IPS-20b (cell line): ENCODE measurements around the gene SMIM38.
"Not testable (repeated sequence)": the region's sequence is repeated elsewhere in the genome, so short reads cannot be mapped to it uniquely, and the experiment has no call there.

Experiments used
- H3K27ac ChIP-seq: one replicate; pipeline ENCODE4 v1.5.1; 2013; ENCODE audit warnings: low read length
- H3K27me3 ChIP-seq: 2 replicates; pipeline ENCODE4 v1.6.1; 2013; ENCODE audit warnings: mild to moderate bottlenecking, low read length, inconsistent platforms; ENCODE audit not compliant: insufficient read depth
- H3K36me3 ChIP-seq: 2 replicates; pipeline ENCODE4 v1.6.1; 2013; ENCODE audit warnings: low read depth, mild to moderate bottlenecking, inconsistent platforms, low read length, moderate library complexity; ENCODE audit not compliant: insufficient read depth
- H3K4me1 ChIP-seq: 2 replicates; pipeline ENCODE4 v1.6.1; 2013; ENCODE audit warnings: mild to moderate bottlenecking, control low read depth, inconsistent platforms, low read length, moderate library complexity; ENCODE audit not compliant: insufficient read depth
- H3K4me3 ChIP-seq: 2 replicates; pipeline ENCODE4 v1.5.1; 2013; ENCODE audit warnings: mild to moderate bottlenecking, low read length, inconsistent platforms
- H3K9ac ChIP-seq: 2 replicates; pipeline ENCODE4 v1.6.1; 2013; ENCODE audit warnings: low read depth, mild to moderate bottlenecking, inconsistent platforms, low read length, moderate library complexity
- H3K9me3 ChIP-seq: 2 replicates; pipeline ENCODE4 v1.6.1; 2013; ENCODE audit warnings: mild to moderate bottlenecking, low read depth, low read length, inconsistent platforms; ENCODE audit not compliant: insufficient read depth

Gene SMIM38

DNA sequence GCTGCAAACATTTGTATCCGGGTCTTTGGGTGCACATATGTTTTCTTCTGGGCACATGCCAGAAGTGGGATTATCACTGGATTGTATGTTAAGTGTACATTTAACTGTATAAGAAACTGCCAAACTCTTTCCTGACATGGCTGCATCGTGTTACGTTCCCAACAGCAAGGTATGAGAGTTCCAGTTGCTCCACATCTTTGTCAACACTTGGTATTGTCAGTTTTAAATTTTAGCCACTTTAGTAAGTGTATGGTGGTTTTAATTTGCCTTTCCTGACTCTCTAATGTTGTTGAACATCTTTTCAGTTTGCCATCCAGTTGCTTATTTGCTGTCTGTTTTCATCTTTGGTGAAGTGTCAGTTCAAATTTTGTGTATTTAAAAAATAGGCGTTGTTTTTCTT, 22.5 kb upstream of the SMIM38 start:
- H3K36me3 ChIP-seq = no peaks in the 10 kb centered on the region
- no peak overlapping the region for H3K4me3 ChIP-seq
- H3K27me3 ChIP-seq = no peaks in the 10 kb centered on the region
- peaks cover 8% of the 10 kb centered on the region for H3K9me3 ChIP-seq
- H3K4me1 ChIP-seq = no peaks in the 10 kb centered on the region
- no peak overlapping the region for H3K9ac ChIP-seq
- H3K27ac ChIP-seq = no peak overlapping the region

DNA sequence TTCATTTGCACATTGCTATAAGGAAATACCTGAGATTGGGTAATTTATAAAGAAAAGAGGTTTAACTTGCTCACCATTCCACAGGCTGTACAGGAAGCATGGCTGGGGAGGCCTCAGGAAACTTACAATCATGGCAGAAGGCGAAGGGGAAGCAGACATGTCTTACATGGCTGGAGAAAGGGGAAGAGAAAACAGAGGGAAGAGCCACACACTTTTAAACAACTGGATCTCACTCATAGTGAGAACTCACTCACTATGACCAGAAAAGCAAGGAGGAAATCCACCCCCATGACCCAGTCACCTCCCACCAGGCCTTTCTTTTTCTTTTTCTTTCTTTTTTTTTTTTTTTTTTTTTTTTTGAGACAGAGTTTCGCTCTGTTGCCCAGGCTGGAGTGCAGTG, 21.6 kb upstream of the SMIM38 start:
- H3K36me3 ChIP-seq, H3K4me3 ChIP-seq, H3K27me3 ChIP-seq, H3K4me1 ChIP-seq, H3K9ac ChIP-seq, H3K27ac ChIP-seq, H3K9me3 ChIP-seq: not testable (repeated sequence)

DNA sequence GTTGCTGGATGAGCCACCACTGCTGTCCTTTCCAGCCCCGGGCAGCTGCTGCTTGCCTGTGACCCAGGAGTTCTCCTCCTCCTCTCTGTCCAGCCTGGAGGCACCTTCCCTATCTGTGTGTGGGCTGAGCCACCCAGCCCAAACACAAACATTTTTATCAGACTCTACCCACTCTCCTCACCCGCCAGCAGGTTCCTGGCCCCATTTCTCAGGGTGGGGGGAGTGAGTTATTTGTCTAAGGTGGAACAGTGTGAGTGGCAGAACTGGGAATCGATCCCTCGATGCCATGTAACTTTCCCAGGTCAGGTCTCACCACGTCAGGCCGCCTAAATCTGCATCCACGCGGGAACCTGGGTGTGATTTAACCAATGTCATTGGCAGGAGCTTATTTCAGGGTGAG, 20.8 kb upstream of the SMIM38 start:
- H3K9ac ChIP-seq = no peak overlapping the region
- H3K4me3 ChIP-seq = no peak overlapping the region
- H3K27ac ChIP-seq = no peak overlapping the region
- no peaks in the 10 kb centered on the region for H3K27me3 ChIP-seq
- H3K4me1 ChIP-seq = no peaks in the 10 kb centered on the region
- peaks cover 8% of the 10 kb centered on the region for H3K9me3 ChIP-seq
- H3K36me3 ChIP-seq = no peaks in the 10 kb centered on the region

DNA sequence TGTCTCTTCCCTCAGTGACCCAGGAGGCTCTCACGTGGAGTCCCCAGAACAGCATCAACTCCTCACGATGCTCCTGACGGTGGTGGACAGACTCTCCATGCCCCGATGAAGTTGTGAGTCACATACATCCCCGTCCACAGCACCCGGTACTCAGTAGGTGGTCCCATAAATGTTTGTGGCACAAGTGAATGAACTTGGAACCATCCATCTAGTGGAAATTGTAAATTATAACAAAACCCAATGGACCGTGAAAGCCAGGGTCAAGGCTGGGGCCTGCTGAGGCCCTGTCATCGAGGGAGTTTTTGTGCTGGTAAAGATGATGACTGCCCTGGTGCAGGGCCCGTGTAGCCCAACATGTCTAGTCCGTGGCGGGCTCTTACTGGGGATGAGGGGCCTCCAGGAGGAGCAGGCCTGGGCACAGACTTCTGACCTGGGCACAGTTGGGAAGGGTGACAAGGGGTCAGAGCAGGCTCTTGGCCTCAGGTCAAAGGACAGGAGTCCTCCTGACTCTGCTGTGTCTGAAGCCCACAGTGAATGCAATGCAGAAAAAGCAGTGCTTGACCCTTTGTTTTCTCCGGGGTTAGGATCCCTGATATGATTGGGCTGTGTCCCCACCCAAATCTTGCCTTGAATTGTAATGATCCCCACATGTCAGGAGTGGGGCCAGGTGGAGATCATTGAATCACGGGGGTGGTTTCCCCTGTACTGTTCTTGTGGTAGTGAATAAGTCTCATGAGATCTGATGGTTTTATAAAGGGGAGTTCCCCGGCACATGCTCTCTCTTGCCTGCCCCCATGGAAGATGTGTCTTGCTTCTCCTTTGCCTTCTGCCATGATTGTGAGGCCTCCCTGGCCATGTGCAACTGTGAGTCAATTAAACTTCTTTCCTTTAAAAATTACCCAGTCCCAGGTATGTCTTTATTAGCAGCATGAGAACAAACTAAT, 20.0 kb upstream of the SMIM38 start:
- no peaks in the 10 kb centered on the region for H3K27me3 ChIP-seq
- H3K9me3 ChIP-seq = peaks cover 8% of the 10 kb centered on the region
- no peaks in the 10 kb centered on the region for H3K4me1 ChIP-seq
- H3K9ac ChIP-seq = no peak overlapping the region
- H3K27ac ChIP-seq = no peak overlapping the region
- H3K36me3 ChIP-seq = no peaks in the 10 kb centered on the region
- H3K4me3 ChIP-seq = no peak overlapping the region

DNA sequence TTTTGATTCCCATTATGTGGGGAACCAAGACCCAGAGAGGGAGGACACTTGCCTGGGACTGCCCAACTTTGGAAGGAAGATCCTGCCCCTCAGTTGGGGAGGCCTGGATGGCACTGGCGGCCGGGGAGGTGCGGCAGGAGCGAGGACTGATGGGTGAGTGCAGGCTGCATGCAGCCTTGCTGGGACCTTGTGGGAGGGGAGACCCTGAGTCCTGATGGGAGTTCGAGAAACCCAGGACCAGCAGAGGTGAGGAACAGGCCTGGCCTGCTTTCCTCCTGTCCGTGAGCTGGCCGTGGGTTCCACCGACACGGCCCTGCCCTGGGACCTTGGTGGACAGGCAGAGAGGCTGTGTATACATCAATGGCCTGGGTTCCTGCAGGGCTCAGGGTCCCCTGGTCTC, 19.3 kb upstream of the SMIM38 start:
- peaks cover 8% of the 10 kb centered on the region for H3K9me3 ChIP-seq
- H3K4me1 ChIP-seq = no peaks in the 10 kb centered on the region
- no peak overlapping the region for H3K9ac ChIP-seq
- H3K27me3 ChIP-seq = no peaks in the 10 kb centered on the region
- H3K4me3 ChIP-seq = no peak overlapping the region
- H3K36me3 ChIP-seq = no peaks in the 10 kb centered on the region
- no peak overlapping the region for H3K27ac ChIP-seq

DNA sequence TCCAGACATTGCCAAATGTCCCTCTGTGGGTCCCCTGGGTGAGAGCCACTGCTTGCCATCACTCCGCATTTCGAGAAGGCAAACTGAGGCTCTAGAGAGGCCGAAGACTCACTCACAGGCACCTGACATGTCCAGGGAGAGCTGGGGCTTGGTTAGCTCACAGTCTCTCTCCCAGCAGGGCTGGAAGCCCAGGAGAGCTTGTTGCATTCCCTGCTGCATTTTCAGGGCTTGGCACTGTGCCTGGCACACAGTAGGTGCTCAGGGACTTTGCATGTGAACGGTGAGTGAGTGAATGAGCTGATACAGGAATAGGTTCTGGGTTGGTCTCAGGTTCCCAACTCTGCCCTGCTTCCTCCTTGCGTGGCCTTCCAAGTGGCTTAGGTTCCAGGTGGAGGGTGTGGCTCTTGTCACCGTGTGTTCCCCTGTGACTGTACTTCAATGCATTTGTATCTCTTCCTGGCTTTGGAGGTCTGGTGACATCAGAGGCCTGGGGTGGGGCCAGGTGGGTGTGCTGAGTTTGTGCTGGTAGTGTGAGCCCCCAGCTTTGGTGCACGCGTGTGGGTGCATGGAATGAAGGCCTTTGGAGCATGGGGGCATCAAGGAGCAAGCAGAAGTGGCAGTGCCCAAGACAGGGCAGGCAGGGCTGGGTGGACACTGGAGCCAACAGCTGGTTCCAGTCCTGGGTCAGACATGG, 18.4 kb upstream of the SMIM38 start:
- Histone ChIP-seq H3K4me1 (no peaks in the 10 kb centered on the region), H3K9me3 (peaks cover 8% of the 10 kb centered on the region), H3K27ac (no peak overlapping the region), H3K9ac (no peak overlapping the region), H3K4me3 (no peak overlapping the region), H3K36me3 (no peaks in the 10 kb centered on the region), H3K27me3 (no peaks in the 10 kb centered on the region)

DNA sequence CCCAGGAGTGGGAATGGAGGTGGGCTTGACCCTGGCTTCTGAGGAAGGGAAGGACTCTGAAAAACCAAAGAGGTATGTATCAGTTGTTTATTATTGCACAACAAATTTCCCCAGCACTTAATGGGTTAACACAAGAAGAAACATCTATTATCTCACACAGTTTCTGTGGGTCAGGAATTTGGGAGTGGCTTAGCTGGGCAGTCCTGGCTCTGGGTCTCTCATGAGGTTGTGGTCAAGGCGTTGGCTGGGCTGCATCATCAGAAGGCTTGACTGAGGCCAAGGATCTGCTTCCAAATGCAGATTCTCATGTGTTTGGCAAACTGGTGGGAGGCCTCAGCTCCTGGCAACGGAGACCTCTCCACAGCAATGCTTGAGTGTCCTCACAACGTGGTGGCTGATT, 17.5 kb upstream of the SMIM38 start:
- Histone ChIP-seq H3K27ac (no peak overlapping the region), H3K9ac (no peak overlapping the region), H3K9me3 (peaks cover 3% of the 10 kb centered on the region), H3K36me3 (no peaks in the 10 kb centered on the region), H3K4me1 (no peaks in the 10 kb centered on the region), H3K4me3 (no peak overlapping the region), H3K27me3 (no peaks in the 10 kb centered on the region)

DNA sequence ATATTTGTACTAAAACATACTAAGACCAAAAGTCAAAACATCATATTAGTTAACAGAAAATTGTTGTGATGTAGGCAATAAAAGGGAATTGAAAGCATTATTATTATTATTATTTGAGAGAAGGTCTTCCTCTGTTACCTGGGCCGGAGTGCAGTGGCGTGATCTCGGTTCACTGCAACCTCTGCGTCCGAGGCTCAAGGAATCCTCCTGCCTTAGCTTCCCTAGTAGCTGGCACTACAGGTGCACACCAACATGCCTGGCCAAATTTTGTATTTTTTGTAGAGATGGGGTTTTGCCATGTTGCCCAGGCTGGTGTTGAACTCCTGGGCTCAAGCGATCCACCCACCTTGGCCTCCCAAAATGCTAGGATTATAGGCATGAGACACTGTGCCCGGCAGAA, 15.6 kb upstream of the SMIM38 start:
- not testable (repeated sequence) for H3K27ac ChIP-seq, H3K36me3 ChIP-seq, H3K27me3 ChIP-seq, H3K9ac ChIP-seq, H3K9me3 ChIP-seq, H3K4me3 ChIP-seq, H3K4me1 ChIP-seq

DNA sequence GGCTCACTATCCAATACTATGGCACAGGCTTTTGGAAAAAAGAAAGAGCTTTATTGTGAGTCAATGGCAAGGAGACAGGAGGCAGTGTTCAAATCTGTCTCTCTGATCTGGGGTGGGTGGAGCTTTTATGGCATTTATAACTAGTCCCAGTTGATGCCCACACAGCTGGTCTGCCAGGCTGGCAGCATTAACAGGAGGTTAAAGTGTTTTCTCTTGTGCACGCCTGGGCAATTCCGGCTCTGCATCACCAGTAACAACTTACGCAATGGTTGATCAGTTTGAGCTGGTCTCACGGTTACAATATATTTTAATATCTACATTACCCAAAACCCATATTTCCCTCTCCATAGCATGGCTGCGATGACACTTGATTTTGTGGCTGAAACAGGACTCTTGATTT, 15.1 kb upstream of the SMIM38 start:
- Histone ChIP-seq H3K36me3 (no peaks in the 10 kb centered on the region), H3K27ac (no peak overlapping the region), H3K4me3 (no peak overlapping the region), H3K9me3 (no peaks in the 10 kb centered on the region), H3K4me1 (no peaks in the 10 kb centered on the region), H3K9ac (no peak overlapping the region), H3K27me3 (no peaks in the 10 kb centered on the region)

DNA sequence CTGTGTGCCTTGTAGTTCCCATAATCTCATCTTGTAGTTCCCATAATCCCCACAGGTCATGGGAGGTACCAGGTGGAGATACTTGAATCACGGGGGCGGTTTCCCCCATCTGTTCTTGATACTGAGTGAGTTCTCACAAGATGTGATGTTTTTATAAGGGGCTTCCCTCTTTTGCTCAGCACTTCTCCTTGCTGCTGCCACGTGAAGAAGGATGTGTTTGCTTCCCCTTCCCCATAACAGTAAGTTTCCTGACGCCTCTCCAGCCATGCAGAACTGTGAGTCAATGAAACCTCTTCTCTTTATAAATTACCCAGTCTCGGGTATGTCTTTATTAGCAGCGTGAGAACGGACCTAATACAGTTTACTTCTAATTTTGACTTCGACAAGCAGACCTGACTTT, 14.0 kb upstream of the SMIM38 start:
- Histone ChIP-seq H3K9ac (no peak overlapping the region), H3K4me1 (no peaks in the 10 kb centered on the region)

DNA sequence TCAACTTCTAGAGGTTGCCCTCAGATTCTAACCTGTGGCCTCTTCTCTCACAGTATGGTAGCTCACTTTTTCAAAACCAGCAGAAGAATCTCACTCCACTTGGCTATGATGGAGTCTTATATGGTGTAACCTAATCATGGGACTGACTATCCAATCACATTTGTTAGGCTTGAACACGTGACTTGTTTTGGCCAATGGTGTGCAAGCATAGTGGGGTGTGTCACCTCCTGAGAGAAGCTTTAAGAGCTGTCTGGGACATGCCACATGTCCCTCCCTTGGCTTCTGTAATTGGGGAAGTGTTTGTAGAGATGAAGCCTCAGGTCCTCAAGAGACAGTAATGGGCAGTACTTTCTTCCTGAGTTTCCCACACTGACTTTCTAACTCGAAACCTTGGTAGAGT, 12.8 kb upstream of the SMIM38 start:
- H3K4me3 ChIP-seq = no peak overlapping the region
- no peak overlapping the region for H3K9ac ChIP-seq
- no peaks in the 10 kb centered on the region for H3K36me3 ChIP-seq
- no peaks in the 10 kb centered on the region for H3K27me3 ChIP-seq
- no peak overlapping the region for H3K27ac ChIP-seq
- H3K9me3 ChIP-seq = peaks cover 10% of the 10 kb centered on the region
- no peaks in the 10 kb centered on the region for H3K4me1 ChIP-seq

More for the DNA sequence above, 14.0 kb upstream of the SMIM38 start:
- H3K27ac ChIP-seq = no peak overlapping the region
- H3K36me3 ChIP-seq = no peaks in the 10 kb centered on the region
- H3K9me3 ChIP-seq = peaks cover 7% of the 10 kb centered on the region; the same call in 1 of the 2 replicates
- no peak overlapping the region for H3K4me3 ChIP-seq
- no peaks in the 10 kb centered on the region for H3K27me3 ChIP-seq
